WTC11 (cell line): ENCODE measurements around the gene UBE3A. TPM values are rescaled to one million over a fixed set of nuclear protein-coding genes. Genes with fewer than 3 reads are reported as not detected.
"Not testable (repeated sequence)": the region's sequence is repeated elsewhere in the genome, so short reads cannot be mapped to it uniquely, and the experiment has no call there.

Experiments
- ATAC-seq: fragments of 200-7000 bp; cut with Tn5 transposase; 2 replicates; pipeline ENCODE4 v1.10.0; 2021; ENCODE audit warnings: mild to moderate bottlenecking, moderate library complexity
- CTCF ChIA-PET: fragments of 300-600 bp; sonication (Branson Sonifier 250); formaldehyde crosslinking; loops from one replicate; lab custom pipeline; 2021; ENCODE audit warnings: antibody characterized with exemption; lab: Charles Lee
- POLR2A ChIA-PET: fragments of 350-600 bp; sonication (Branson Sonifier 250); formaldehyde crosslinking; loops from one replicate; lab custom pipeline; 2021; ENCODE audit warnings: antibody characterized with exemption; lab: Charles Lee
- DNase-seq: peaks from one replicate; pipeline ENCODE4 v3.0.0; 2021; ENCODE audit warnings: low spot score
- H3K27ac Mint-ChIP-seq: 2 replicates; pipeline ENCODE4 v1.8.0; 2021; ENCODE audit warnings: mixed read lengths
- H3K27me3 Mint-ChIP-seq: 2 replicates; pipeline ENCODE4 v1.8.0; 2021; ENCODE audit warnings: low read depth, mild to moderate bottlenecking, moderate library complexity, mixed read lengths
- H3K36me3 Mint-ChIP-seq: 2 replicates; pipeline ENCODE4 v1.8.0; 2021; ENCODE audit warnings: mixed read lengths
- H3K4me1 Mint-ChIP-seq: 2 replicates; pipeline ENCODE4 v1.8.0; 2022; ENCODE audit warnings: mixed read lengths
- H3K4me3 Mint-ChIP-seq: 2 replicates; pipeline ENCODE4 v1.8.0; 2021; ENCODE audit warnings: mild to moderate bottlenecking, moderate library complexity, mixed read lengths
- H3K9me3 Mint-ChIP-seq: 2 replicates; pipeline ENCODE4 v1.8.0; 2021; ENCODE audit warnings: mixed read lengths
- FOXJ3 ChIP-seq: sonication (generic); formaldehyde crosslinking; IDR thresholded peaks from 2 replicates; pipeline ENCODE4 v1.9.0; 2021; ENCODE audit warnings: missing genetic modification reagents, mild to moderate bottlenecking, borderline replicate concordance
- FOXP1 ChIP-seq: sonication (generic); formaldehyde crosslinking; IDR thresholded peaks from 2 replicates; pipeline ENCODE4 v1.8.0; 2022; ENCODE audit warnings: missing genetic modification reagents, mild to moderate bottlenecking, moderate library complexity, borderline replicate concordance
- MYBL2 ChIP-seq: sonication (generic); formaldehyde crosslinking; IDR thresholded peaks from 2 replicates; pipeline ENCODE4 v1.8.1; 2023; ENCODE audit warnings: mild to moderate bottlenecking, moderate library complexity, missing genetic modification reagents
- NFATC4 ChIP-seq: fragments of 250-450 bp; sonication (Bioruptor Pico); IDR thresholded peaks from 2 replicates; pipeline ENCODE4 v1.9.0; 2021; ENCODE audit warnings: mild to moderate bottlenecking
- NR2C2 ChIP-seq: sonication (generic); formaldehyde crosslinking; IDR thresholded peaks from 2 replicates; pipeline ENCODE4 v1.8.0; 2022; ENCODE audit warnings: mild to moderate bottlenecking, missing genetic modification reagents
- NR3C1 ChIP-seq: sonication (generic); formaldehyde crosslinking; conservative IDR thresholded peaks from 2 replicates; pipeline ENCODE4 v1.8.1; 2023; ENCODE audit warnings: low read depth, mild to moderate bottlenecking, missing genetic modification reagents
- PRRX2 ChIP-seq: fragments of 250-450 bp; sonication (Bioruptor Pico); IDR thresholded peaks from 2 replicates; pipeline ENCODE4 v1.8.0; 2021; ENCODE audit warnings: mild to moderate bottlenecking
- RORB ChIP-seq: fragments of 250-450 bp; sonication (Bioruptor Pico); IDR thresholded peaks from 2 replicates; pipeline ENCODE4 v1.9.0; 2021; ENCODE audit warnings: mild to moderate bottlenecking
- SMAD4 ChIP-seq: sonication (generic); formaldehyde crosslinking; IDR thresholded peaks from 2 replicates; pipeline ENCODE4 v1.8.0; 2022; ENCODE audit warnings: mild to moderate bottlenecking, missing genetic modification reagents
- TCF7 ChIP-seq: sonication (generic); formaldehyde crosslinking; IDR thresholded peaks from 2 replicates; pipeline ENCODE4 v1.8.0; 2022; ENCODE audit warnings: mild to moderate bottlenecking, low read depth, missing genetic modification reagents, moderate library complexity
- TEAD1 ChIP-seq: sonication (generic); formaldehyde crosslinking; IDR thresholded peaks from 2 replicates; pipeline ENCODE4 v1.8.0; 2022; ENCODE audit warnings: mild to moderate bottlenecking, missing genetic modification reagents
- TEAD4 ChIP-seq: sonication (generic); formaldehyde crosslinking; IDR thresholded peaks from 2 replicates; pipeline ENCODE4 v1.8.0; 2022; ENCODE audit warnings: mild to moderate bottlenecking, missing genetic modification reagents
- TP53 ChIP-seq: sonication (generic); formaldehyde crosslinking; IDR thresholded peaks from 2 replicates; pipeline ENCODE4 v1.8.1; 2023; ENCODE audit warnings: mild to moderate bottlenecking, missing genetic modification reagents
- ZNF219 ChIP-seq: sonication (generic); formaldehyde crosslinking; IDR thresholded peaks from 2 replicates; pipeline ENCODE4 v1.8.0; 2023; ENCODE audit warnings: missing genetic modification reagents, mild to moderate bottlenecking, borderline replicate concordance
- ZNF317 ChIP-seq: sonication (generic); formaldehyde crosslinking; IDR thresholded peaks from 2 replicates; pipeline ENCODE4 v1.8.1; 2023; ENCODE audit warnings: low read depth, mild to moderate bottlenecking, moderate library complexity, missing genetic modification reagents, borderline replicate concordance
- total RNA-seq: library from RNA; stranded (reverse); gene quantifications from 3 replicates; pipeline ENCODE4 v1.2.3, GENCODE V29; 2021
- TF ChIP-seq, protein P1 (sequence below): sonication (generic); formaldehyde crosslinking; IDR thresholded peaks from 2 replicates; pipeline ENCODE4 v1.8.1; 2022; ENCODE audit warnings: low read depth, missing genetic modification reagents, borderline replicate concordance
- TF ChIP-seq, protein P2 (sequence below): sonication (generic); formaldehyde crosslinking; IDR thresholded peaks from 2 replicates; pipeline ENCODE4 v1.8.1; 2022; ENCODE audit warnings: missing genetic modification reagents, borderline replicate concordance
- TF ChIP-seq, protein P3 (sequence below): sonication (generic); formaldehyde crosslinking; IDR thresholded peaks from 2 replicates; pipeline ENCODE4 v1.8.0; 2022; ENCODE audit warnings: mild to moderate bottlenecking, missing genetic modification reagents
- TF ChIP-seq, protein P4 (sequence below): sonication (generic); formaldehyde crosslinking; IDR thresholded peaks from 2 replicates; pipeline ENCODE4 v1.8.1; 2023; ENCODE audit warnings: mild to moderate bottlenecking, missing genetic modification reagents, moderate library complexity
- TF ChIP-seq, protein P5 (sequence below): sonication (generic); formaldehyde crosslinking; IDR thresholded peaks from 2 replicates; pipeline ENCODE4 v1.8.1; 2023; ENCODE audit warnings: mild to moderate bottlenecking, missing genetic modification reagents, moderate library complexity

The UBE3A gene
- total RNA-seq, 1 experiment from 2014 or later: 120 TPM

DNA sequence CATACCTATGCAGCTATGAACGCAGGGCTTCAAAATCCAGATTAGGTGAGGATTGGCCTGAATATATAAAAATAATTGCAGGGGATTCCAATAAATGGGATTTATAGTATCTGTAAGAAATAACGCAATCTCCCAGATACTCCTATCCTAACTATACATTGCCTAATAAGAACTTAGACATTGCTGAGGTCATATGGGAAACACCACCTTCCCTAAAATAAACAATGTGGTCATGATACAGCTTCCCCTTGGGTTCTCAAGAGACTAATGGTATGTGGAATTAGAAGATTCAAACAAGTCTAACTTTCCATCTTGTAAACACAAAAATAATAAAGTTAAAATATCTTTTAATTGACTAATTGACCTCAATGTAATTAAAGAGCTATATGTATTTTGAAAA is 28.2 kb downstream of the UBE3A start (continued):
- TF ChIP-seq RORB (CRISPR knock-in tag): no peak
- no peak for TF ChIP-seq ZNF317
- TF ChIP-seq FOXJ3 (CRISPR knock-in tag): no peak
- TF ChIP-seq TEAD1 (CRISPR knock-in tag): no peak
- no peak for TF ChIP-seq PRRX2
- TF ChIP-seq, protein P1, sequence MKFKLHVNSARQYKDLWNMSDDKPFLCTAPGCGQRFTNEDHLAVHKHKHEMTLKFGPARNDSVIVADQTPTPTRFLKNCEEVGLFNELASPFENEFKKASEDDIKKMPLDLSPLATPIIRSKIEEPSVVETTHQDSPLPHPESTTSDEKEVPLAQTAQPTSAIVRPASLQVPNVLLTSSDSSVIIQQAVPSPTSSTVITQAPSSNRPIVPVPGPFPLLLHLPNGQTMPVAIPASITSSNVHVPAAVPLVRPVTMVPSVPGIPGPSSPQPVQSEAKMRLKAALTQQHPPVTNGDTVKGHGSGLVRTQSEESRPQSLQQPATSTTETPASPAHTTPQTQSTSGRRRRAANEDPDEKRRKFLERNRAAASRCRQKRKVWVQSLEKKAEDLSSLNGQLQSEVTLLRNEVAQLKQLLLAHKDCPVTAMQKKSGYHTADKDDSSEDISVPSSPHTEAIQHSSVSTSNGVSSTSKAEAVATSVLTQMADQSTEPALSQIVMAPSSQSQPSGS (CRISPR knock-in tag): no peak
- no peak for TF ChIP-seq NR3C1
- TF ChIP-seq FOXP1 (CRISPR knock-in tag): no peak
- no peak for TF ChIP-seq NR2C2 (CRISPR knock-in tag)

DNA sequence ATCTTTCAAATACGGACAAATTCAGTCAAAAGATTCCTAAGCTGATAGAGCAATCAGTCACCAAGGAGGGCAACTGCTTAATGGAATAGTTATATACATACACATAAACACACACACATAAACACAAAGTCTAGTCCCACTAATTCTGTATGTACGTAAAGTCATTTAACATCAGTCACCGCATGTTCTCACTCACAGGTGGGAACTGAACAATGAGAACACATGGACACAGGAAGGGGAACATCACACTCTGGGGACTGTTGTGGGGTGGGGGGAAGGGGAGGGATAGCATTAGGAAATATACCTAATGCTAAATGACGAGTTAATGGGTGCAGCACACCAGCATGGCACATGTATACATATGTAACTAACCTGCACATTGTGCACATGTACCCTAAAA is 29.1 kb downstream of the UBE3A start:
- ATAC-seq, POLR2A ChIA-PET, CTCF ChIA-PET, H3K27me3 Mint-ChIP-seq, H3K9me3 Mint-ChIP-seq, DNase-seq, H3K4me3 Mint-ChIP-seq, H3K36me3 Mint-ChIP-seq: not testable (repeated sequence)
- Mint-ChIP-seq H3K27ac (peak overlapping the region; percentile 61; the same call in 1 of the 2 replicates), H3K4me1 (peaks cover 56% of the 10 kb centered on the region)

DNA sequence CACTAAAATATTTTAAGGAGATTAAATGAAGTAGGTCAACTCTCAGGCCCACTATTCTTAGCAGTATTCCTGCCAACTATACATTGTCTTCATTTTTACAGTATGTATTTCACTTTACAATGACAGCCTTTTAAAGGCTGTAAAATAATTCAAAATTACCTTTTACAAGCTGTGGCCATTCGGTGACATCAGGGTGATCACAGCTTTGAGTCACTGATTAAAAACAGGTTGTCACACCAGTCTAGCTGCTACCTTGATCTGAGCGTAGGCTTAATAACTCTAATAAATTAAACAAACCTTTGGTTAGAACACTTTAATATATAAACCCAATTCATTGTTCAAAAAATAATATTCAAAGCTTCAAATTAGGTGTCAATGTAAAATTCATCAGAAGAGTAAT is 29.9 kb downstream of the UBE3A start:
- TF ChIP-seq TCF7 (no peak), TP53 (CRISPR knock-in tag) (no peak), SMAD4 (CRISPR knock-in tag) (no peak), NFATC4 (no peak), TEAD4 (no peak), NR3C1 (no peak), ZNF219 (CRISPR knock-in tag) (no peak), MYBL2 (CRISPR knock-in tag) (no peak)
- TF ChIP-seq, protein P2, sequence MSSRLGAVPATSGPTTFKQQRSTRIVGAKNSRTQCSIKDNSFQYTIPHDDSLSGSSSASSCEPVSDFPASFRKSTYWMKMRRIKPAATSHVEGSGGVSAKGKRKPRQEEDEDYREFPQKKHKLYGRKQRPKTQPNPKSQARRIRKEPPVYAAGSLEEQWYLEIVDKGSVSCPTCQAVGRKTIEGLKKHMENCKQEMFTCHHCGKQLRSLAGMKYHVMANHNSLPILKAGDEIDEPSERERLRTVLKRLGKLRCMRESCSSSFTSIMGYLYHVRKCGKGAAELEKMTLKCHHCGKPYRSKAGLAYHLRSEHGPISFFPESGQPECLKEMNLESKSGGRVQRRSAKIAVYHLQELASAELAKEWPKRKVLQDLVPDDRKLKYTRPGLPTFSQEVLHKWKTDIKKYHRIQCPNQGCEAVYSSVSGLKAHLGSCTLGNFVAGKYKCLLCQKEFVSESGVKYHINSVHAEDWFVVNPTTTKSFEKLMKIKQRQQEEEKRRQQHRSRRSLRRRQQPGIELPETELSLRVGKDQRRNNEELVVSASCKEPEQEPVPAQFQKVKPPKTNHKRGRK (CRISPR knock-in tag): no peak
- TF ChIP-seq, protein P3, sequence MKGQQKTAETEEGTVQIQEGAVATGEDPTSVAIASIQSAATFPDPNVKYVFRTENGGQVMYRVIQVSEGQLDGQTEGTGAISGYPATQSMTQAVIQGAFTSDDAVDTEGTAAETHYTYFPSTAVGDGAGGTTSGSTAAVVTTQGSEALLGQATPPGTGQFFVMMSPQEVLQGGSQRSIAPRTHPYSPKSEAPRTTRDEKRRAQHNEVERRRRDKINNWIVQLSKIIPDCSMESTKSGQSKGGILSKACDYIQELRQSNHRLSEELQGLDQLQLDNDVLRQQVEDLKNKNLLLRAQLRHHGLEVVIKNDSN (CRISPR knock-in tag): no peak
- TF ChIP-seq, protein P4, sequence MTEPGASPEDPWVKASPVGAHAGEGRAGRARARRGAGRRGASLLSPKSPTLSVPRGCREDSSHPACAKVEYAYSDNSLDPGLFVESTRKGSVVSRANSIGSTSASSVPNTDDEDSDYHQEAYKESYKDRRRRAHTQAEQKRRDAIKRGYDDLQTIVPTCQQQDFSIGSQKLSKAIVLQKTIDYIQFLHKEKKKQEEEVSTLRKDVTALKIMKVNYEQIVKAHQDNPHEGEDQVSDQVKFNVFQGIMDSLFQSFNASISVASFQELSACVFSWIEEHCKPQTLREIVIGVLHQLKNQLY (CRISPR knock-in tag): no peak
- TF ChIP-seq, protein P5, sequence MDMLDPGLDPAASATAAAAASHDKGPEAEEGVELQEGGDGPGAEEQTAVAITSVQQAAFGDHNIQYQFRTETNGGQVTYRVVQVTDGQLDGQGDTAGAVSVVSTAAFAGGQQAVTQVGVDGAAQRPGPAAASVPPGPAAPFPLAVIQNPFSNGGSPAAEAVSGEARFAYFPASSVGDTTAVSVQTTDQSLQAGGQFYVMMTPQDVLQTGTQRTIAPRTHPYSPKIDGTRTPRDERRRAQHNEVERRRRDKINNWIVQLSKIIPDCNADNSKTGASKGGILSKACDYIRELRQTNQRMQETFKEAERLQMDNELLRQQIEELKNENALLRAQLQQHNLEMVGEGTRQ (CRISPR knock-in tag): no peak
- TF ChIP-seq, all 79 proteins: peak for 0
- ATAC-seq (no peak), DNase-seq (no peak)
- Mint-ChIP-seq H3K4me1 (peaks cover 55% of the 10 kb centered on the region), H3K9me3 (no peaks in the 10 kb centered on the region), H3K27ac (no peak overlapping the region), H3K4me3 (no peak overlapping the region), H3K27me3 (no peaks in the 10 kb centered on the region), H3K36me3 (peaks cover 8% of the 10 kb centered on the region)
- ChIA-PET POLR2A (no interaction called here), CTCF (no interaction called here)
